ENCODE measurements around the gene SWAP70. TPM values are rescaled to one million over a fixed set of nuclear protein-coding genes. Genes with fewer than 3 reads are reported as not detected.

SWAP70 gene
- total and polyA plus RNA-seq, 2 of the 13 experiments (the other 11 are each of a cell fraction or from before 2014, with no cell fraction given) = 4.6 to 8.7 TPM

- POLR2A ChIA-PET = no interaction called here
- ATAC-seq = no peak
Observed at GRCh38 chr11:9716275-9717039, 52.6 kb downstream of the SWAP70 start.

DNA sequence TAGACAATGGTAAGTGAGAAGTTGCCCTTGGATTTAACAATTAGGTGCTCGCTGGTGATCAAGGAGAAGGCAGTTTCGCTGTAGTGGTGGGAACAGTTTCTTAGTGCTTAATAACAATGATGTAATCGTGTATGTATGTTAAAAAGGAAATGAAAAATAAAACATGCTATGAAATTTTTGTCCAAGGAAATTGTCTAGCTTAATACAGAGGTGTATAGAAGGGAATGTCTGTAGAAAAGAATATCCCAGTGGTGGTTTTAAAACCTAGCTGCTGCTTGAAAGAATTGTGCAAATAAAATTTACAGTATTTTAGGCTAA lies 53.1 kb downstream of the SWAP70 start:
- TF ChIP-seq ZBTB1 (CRISPR knock-in tag; IDR thresholded peaks at IDR 0.05; ENCODE audit: borderline replicate concordance) (no peak), FOXK2 (IDR thresholded peaks at IDR 0.05) (no peak), ATF7 (IDR thresholded peaks at IDR 0.05) (peak; percentile 53; the same call in 1 of the 2 replicates), ATF7 (CRISPR knock-in tag; IDR thresholded peaks at IDR 0.05) (no peak), MTF1 (CRISPR knock-in tag; IDR thresholded peaks at IDR 0.05) (no peak), PRDM10 (CRISPR knock-in tag; IDR thresholded peaks at IDR 0.05; ENCODE audit: low read depth) (no peak), FOXO1 (CRISPR knock-in tag; IDR thresholded peaks at IDR 0.05) (no peak), ZNF792 (CRISPR knock-in tag; IDR thresholded peaks at IDR 0.05) (no peak)
- ChIA-PET POLR2A (no interaction called here), CTCF (ENCODE audit: low intra/inter-chr PET ratio, low total read pairs) (no interaction called here)
- intact Hi-C loops (cut with micrococcal nuclease; ENCODE audit: unreplicated experiment) = no loop called here
- FAIRE-seq = no peak
- Histone ChIP-seq H3K4me3 (replicated peaks in 1 of 3; ENCODE audit: insufficient read depth in 1 of 3, low read depth in 2 of 3, low read length in 3 of 3) (no peak overlapping the region), H2AFZ (ENCODE audit: low read length) (no peak overlapping the region), H3K27me3 (ENCODE audit: control insufficient read depth in 1 of 2, insufficient read depth in 2 of 2, low read length in 2 of 2) (no peaks in the 10 kb centered on the region), H3K9me3 (ENCODE audit: low read length) (no peaks in the 10 kb centered on the region), H3K79me2 (ENCODE audit: insufficient read depth, low read length) (no peaks in the 10 kb centered on the region), H3K27ac (ENCODE audit: extremely low read length, insufficient read depth, low read length) (no peak overlapping the region), H3K4me1 (ENCODE audit: insufficient read depth, low read length) (peaks cover 30% of the 10 kb centered on the region), H4K20me1 (ENCODE audit: insufficient read depth, low read length) (no peaks in the 10 kb centered on the region), H3K36me3 (replicated peaks in 1 of 2; ENCODE audit: control insufficient read depth in 1 of 2, insufficient read depth in 2 of 2, low read length in 2 of 2) (peaks cover 2% of the 10 kb centered on the region in 2 experiments; a peak in 2 of 5 replicates), H3K4me2 (ENCODE audit: low read depth, low read length) (no peak overlapping the region), H3K9ac (ENCODE audit: insufficient read depth, low read depth, low read length) (no peak overlapping the region)
- DNase-seq (ENCODE audit: low spot score) = no peak
- WGBS (ENCODE audit: low lambda C conversion rate) = 95% methylated on average over 3 of the region's 3 CpGs
- in situ Hi-C loops (cut with HindIII; ENCODE audit: extremely low pct_ligation_motif_present, low pct_unique_long_range_greater_than_20kb) = no loop called here
- no TSS peak for BruUV-seq (replicated peaks)
- no peak for ATAC-seq

More at GRCh38 chr11:9716275-9717039, 52.6 kb downstream of the SWAP70 start:
- intact Hi-C loops (cut with micrococcal nuclease; ENCODE audit: unreplicated experiment) = no loop called here
- Histone ChIP-seq H3K27ac (ENCODE audit: extremely low read length, insufficient read depth, low read length) (no peak overlapping the region), H3K27me3 (ENCODE audit: control insufficient read depth in 1 of 2, insufficient read depth in 2 of 2, low read length in 2 of 2) (no peaks in the 10 kb centered on the region), H3K79me2 (ENCODE audit: insufficient read depth, low read length) (no peaks in the 10 kb centered on the region), H3K36me3 (replicated peaks in 1 of 2; ENCODE audit: control insufficient read depth in 1 of 2, insufficient read depth in 2 of 2, low read length in 2 of 2) (peaks cover 2% of the 10 kb centered on the region in 2 experiments; a peak in 2 of 5 replicates), H3K4me3 (replicated peaks in 1 of 3; ENCODE audit: insufficient read depth in 1 of 3, low read depth in 2 of 3, low read length in 3 of 3) (no peak overlapping the region), H3K4me1 (ENCODE audit: insufficient read depth, low read length) (peaks cover 30% of the 10 kb centered on the region), H2AFZ (ENCODE audit: low read length) (no peak overlapping the region), H3K9me3 (ENCODE audit: low read length) (no peaks in the 10 kb centered on the region), H4K20me1 (ENCODE audit: insufficient read depth, low read length) (no peaks in the 10 kb centered on the region), H3K9ac (ENCODE audit: insufficient read depth, low read depth, low read length) (no peak overlapping the region), H3K4me2 (ENCODE audit: low read depth, low read length) (no peak overlapping the region)
- CTCF ChIA-PET (ENCODE audit: low intra/inter-chr PET ratio, low total read pairs) = no interaction called here
- 69% methylated on average over 4 of the region's 4 CpGs for WGBS (ENCODE audit: low lambda C conversion rate)
- in situ Hi-C loops (cut with HindIII; ENCODE audit: extremely low pct_ligation_motif_present, low pct_unique_long_range_greater_than_20kb) = no loop called here
- FAIRE-seq (no peak), DNase-seq (ENCODE audit: low spot score) (no peak)
- TF ChIP-seq PHF21A (CRISPR knock-in tag; IDR thresholded peaks at IDR 0.05) = no peak
- TF ChIP-seq ZNF772 (CRISPR knock-in tag; IDR thresholded peaks at IDR 0.05) = no peak
- no peak for TF ChIP-seq HNRNPLL (IDR thresholded peaks at IDR 0.05; ENCODE audit: low read depth, low read length, poor library complexity, severe bottlenecking)
- no peak for TF ChIP-seq NCOA5 (CRISPR knock-in tag; IDR thresholded peaks at IDR 0.05)
- TF ChIP-seq NCOA2 (CRISPR knock-in tag; IDR thresholded peaks at IDR 0.05) = no peak
- TF ChIP-seq RFXAP (CRISPR knock-in tag; IDR thresholded peaks at IDR 0.05; ENCODE audit: borderline replicate concordance) = no peak
- TF ChIP-seq ZNF12 (CRISPR knock-in tag; IDR thresholded peaks at IDR 0.05) = no peak
- TF ChIP-seq, protein P1, sequence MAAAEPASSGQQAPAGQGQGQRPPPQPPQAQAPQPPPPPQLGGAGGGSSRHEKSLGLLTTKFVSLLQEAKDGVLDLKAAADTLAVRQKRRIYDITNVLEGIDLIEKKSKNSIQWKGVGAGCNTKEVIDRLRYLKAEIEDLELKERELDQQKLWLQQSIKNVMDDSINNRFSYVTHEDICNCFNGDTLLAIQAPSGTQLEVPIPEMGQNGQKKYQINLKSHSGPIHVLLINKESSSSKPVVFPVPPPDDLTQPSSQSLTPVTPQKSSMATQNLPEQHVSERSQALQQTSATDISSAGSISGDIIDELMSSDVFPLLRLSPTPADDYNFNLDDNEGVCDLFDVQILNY (CRISPR knock-in tag; conservative IDR thresholded peaks at IDR 0.05) = no peak
- BruUV-seq (replicated peaks) = no TSS peak
